HepG2 (cell line): ENCODE measurements around the gene SF3B5. TPM values are rescaled to one million over a fixed set of nuclear protein-coding genes. Genes with fewer than 3 reads are reported as not detected.

Experiments used
- AGO2 ChIP-seq: fragments of 200-400 bp; formaldehyde crosslinking; optimal IDR thresholded peaks from 2 replicates; pipeline ENCODE3; 2017; ENCODE audit warnings: mild to moderate bottlenecking, low read depth, low read length, moderate library complexity
- AHR ChIP-seq: IDR thresholded peaks from 2 replicates; pipeline ENCODE4 v1.6.1; 2018; ENCODE audit warnings: missing genetic modification reagents, missing compliant biosample characterization
- ATAD3A ChIP-seq: sonication (generic); formaldehyde crosslinking; IDR thresholded peaks from 2 replicates; pipeline ENCODE4 v1.4.0; 2020; ENCODE audit warnings: missing genetic modification reagents
- ELF3 ChIP-seq: IDR thresholded peaks from 2 replicates; pipeline ENCODE4 v1.6.1; 2016; ENCODE audit warnings: missing genetic modification reagents, missing compliant biosample characterization
- FOSL1 ChIP-seq: sonication (generic); formaldehyde crosslinking; IDR thresholded peaks from 2 replicates; pipeline ENCODE4 v1.9.0; 2021; ENCODE audit warnings: missing genetic modification reagents, borderline replicate concordance
- FOXM1 ChIP-seq: sonication (generic); formaldehyde crosslinking; IDR thresholded peaks from 2 replicates; pipeline ENCODE4 v1.5.0; 2020; ENCODE audit warnings: missing genetic modification reagents
- MEF2D ChIP-seq: sonication (generic); formaldehyde crosslinking; IDR thresholded peaks from 2 replicates; pipeline ENCODE4 v1.5.1; 2020; ENCODE audit warnings: mild to moderate bottlenecking, missing genetic modification reagents
- NCOA1 ChIP-seq: sonication (generic); formaldehyde crosslinking; IDR thresholded peaks from 2 replicates; pipeline ENCODE4 v1.9.0; 2021; ENCODE audit warnings: missing genetic modification reagents
- NFAT5 ChIP-seq: sonication (generic); formaldehyde crosslinking; IDR thresholded peaks from 2 replicates; pipeline ENCODE4 v1.4.0; 2020; ENCODE audit warnings: missing genetic modification reagents
- PHF5A ChIP-seq: IDR thresholded peaks from one replicate; pipeline ENCODE4 v1.6.1; 2018; ENCODE audit warnings: low read depth, missing genetic modification reagents; ENCODE audit not compliant: unreplicated experiment
- RBM39 ChIP-seq: fragments of 200-400 bp; formaldehyde crosslinking; IDR thresholded peaks from one replicate; pipeline ENCODE4 v1.6.1; 2018; ENCODE audit warnings: antibody characterized with exemption, mild to moderate bottlenecking, low read depth, low read length; ENCODE audit not compliant: poor library complexity, severe bottlenecking
- SIX4 ChIP-seq: sonication (generic); formaldehyde crosslinking; IDR thresholded peaks from 2 replicates; pipeline ENCODE4 v1.4.0; 2020; ENCODE audit warnings: missing genetic modification reagents
- SMAD1 ChIP-seq: sonication (generic); formaldehyde crosslinking; IDR thresholded peaks from 2 replicates; pipeline ENCODE4 v1.4.0; 2020; ENCODE audit warnings: missing genetic modification reagents, low read depth, mild to moderate bottlenecking, borderline replicate concordance
- STAG1 ChIP-seq: sonication (generic); formaldehyde crosslinking; IDR thresholded peaks from 2 replicates; pipeline ENCODE4 v1.4.0; 2020; ENCODE audit warnings: missing genetic modification reagents
- ZFP36L2 ChIP-seq: sonication (generic); formaldehyde crosslinking; IDR thresholded peaks from 2 replicates; pipeline ENCODE4 v1.4.0; 2020; ENCODE audit warnings: missing genetic modification reagents
- ZKSCAN8 ChIP-seq: IDR thresholded peaks from 2 replicates; pipeline ENCODE4 v1.6.1; 2016; ENCODE audit warnings: borderline replicate concordance, missing genetic modification reagents, missing compliant biosample characterization
- ZNF121 ChIP-seq: sonication (generic); formaldehyde crosslinking; IDR thresholded peaks from 2 replicates; pipeline ENCODE4 v1.5.0; 2020; ENCODE audit warnings: mild to moderate bottlenecking, missing genetic modification reagents
- ZNF17 ChIP-seq: sonication (generic); formaldehyde crosslinking; IDR thresholded peaks from 2 replicates; pipeline ENCODE4 v1.5.0; 2020; ENCODE audit warnings: mild to moderate bottlenecking, missing genetic modification reagents
- ZNF629 ChIP-seq: sonication (generic); formaldehyde crosslinking; conservative IDR thresholded peaks from 2 replicates; pipeline ENCODE4 v1.5.0; 2020; ENCODE audit warnings: missing genetic modification reagents
- ZNF740 ChIP-seq: sonication (generic); formaldehyde crosslinking; IDR thresholded peaks from 2 replicates; pipeline ENCODE4 v1.4.0; 2020; ENCODE audit warnings: missing genetic modification reagents
- ZNF790 ChIP-seq: sonication (generic); formaldehyde crosslinking; IDR thresholded peaks from 2 replicates; pipeline ENCODE4 v1.8.0; 2022; ENCODE audit warnings: missing genetic modification reagents, mild to moderate bottlenecking, borderline replicate concordance
- ZSCAN12 ChIP-seq: sonication (generic); formaldehyde crosslinking; IDR thresholded peaks from 2 replicates; pipeline ENCODE4 v1.9.0; 2021; ENCODE audit warnings: mild to moderate bottlenecking, missing genetic modification reagents
- ZSCAN30 ChIP-seq: sonication (generic); formaldehyde crosslinking; IDR thresholded peaks from 2 replicates; pipeline ENCODE4 v1.5.0; 2020; ENCODE audit warnings: mild to moderate bottlenecking, missing genetic modification reagents
- polyA plus RNA-seq, 8 experiments: library from polyadenylated mRNA; depleted of rRNA in 3 of 8; stranded (reverse) in 7 of 8; unstranded in 1 of 8; fragments of >200 nt; fragmentation: Illumina TruSeq in 4 of 8; extraction: Trizol in 4 of 8; gene quantifications; 2 replicates each; pipeline versions ENCODE4 v1.2.1 to v1.2.3, GENCODE V29; 2011 to 2016; ENCODE audit warnings: low read depth in 4 of 8, missing spikeins in 1 of 8, mixed read lengths in 1 of 8; ENCODE audit not compliant: insufficient read depth in 1 of 8
- total RNA-seq, 5 experiments: library from RNA; depleted of rRNA; stranded (reverse); fragments of >200 nt; fragmentation: Illumina TruSeq; extraction: Trizol; gene quantifications; 2 replicates each; pipeline ENCODE4 v1.2.3, GENCODE V29; 2016; ENCODE audit warnings: low read depth in 1 of 5
- TF ChIP-seq, protein P1 (sequence below): sonication (generic); formaldehyde crosslinking; IDR thresholded peaks from 2 replicates; pipeline ENCODE4 v1.5.1; 2020; ENCODE audit warnings: mild to moderate bottlenecking, missing genetic modification reagents, moderate library complexity
- TF ChIP-seq, protein P2 (sequence below): sonication (generic); formaldehyde crosslinking; IDR thresholded peaks from 2 replicates; pipeline ENCODE4 v1.4.0; 2020; ENCODE audit warnings: missing genetic modification reagents

The SF3B5 gene
- total and polyA plus RNA-seq, 2 of the 13 experiments (the other 11 are each of a cell fraction or from before 2014, with no cell fraction given), result 263 to 292 TPM

- TF ChIP-seq FOXM1 (0 out of 2 replicates have a peak, but pooled peaks have one; percentile 30), ZSCAN12 (CRISPR knock-in tag) (0 out of 2 replicates have a peak, but pooled peaks have one; percentile 27), NCOA1 (CRISPR knock-in tag) (0 out of 2 replicates have a peak, but pooled peaks have one; percentile 79), SIX4 (no peak), STAG1 (CRISPR knock-in tag) (0 out of 2 replicates have a peak, but pooled peaks have one; percentile 4), ZNF740 (CRISPR knock-in tag) (no peak), FOSL1 (CRISPR knock-in tag) (no peak), ZFP36L2 (CRISPR knock-in tag) (no peak), ZSCAN30 (no peak), NFAT5 (peak; percentile 41; the same call in 1 of the 2 replicates), ZNF17 (CRISPR knock-in tag) (no peak), PHF5A (CRISPR knock-in tag) (no peak), SMAD1 (no peak), ELF3 (no peak), AHR (CRISPR knock-in tag) (no peak), AGO2 (no peak), ZNF629 (no peak), MEF2D (CRISPR knock-in tag) (no peak), ZNF790 (CRISPR knock-in tag) (0 out of 2 replicates have a peak, but pooled peaks have one; percentile 18), ZKSCAN8 (CRISPR knock-in tag) (no peak), RBM39 (peak; percentile 14), ATAD3A (no peak), ZNF121 (CRISPR knock-in tag) (no peak)
- TF ChIP-seq, protein P1, sequence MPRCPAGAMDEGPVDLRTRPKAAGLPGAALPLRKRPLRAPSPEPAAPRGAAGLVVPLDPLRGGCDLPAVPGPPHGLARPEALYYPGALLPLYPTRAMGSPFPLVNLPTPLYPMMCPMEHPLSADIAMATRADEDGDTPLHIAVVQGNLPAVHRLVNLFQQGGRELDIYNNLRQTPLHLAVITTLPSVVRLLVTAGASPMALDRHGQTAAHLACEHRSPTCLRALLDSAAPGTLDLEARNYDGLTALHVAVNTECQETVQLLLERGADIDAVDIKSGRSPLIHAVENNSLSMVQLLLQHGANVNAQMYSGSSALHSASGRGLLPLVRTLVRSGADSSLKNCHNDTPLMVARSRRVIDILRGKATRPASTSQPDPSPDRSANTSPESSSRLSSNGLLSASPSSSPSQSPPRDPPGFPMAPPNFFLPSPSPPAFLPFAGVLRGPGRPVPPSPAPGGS (CRISPR knock-in tag), result 0 out of 2 replicates have a peak, but pooled peaks have one; percentile 19
- TF ChIP-seq, protein P2, sequence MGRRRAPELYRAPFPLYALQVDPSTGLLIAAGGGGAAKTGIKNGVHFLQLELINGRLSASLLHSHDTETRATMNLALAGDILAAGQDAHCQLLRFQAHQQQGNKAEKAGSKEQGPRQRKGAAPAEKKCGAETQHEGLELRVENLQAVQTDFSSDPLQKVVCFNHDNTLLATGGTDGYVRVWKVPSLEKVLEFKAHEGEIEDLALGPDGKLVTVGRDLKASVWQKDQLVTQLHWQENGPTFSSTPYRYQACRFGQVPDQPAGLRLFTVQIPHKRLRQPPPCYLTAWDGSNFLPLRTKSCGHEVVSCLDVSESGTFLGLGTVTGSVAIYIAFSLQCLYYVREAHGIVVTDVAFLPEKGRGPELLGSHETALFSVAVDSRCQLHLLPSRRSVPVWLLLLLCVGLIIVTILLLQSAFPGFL, result peak; percentile 38; the same call in 1 of the 2 replicates
These were observed 641 bp downstream of the SF3B5 start (continued) for GRCh38 chr6:144094731-144095133.
